DMS114 treated with DMSO at 0.1 percent for 48 hours (cell line): ENCODE measurements around the gene PUM1.
"Not testable (repeated sequence)": the region's sequence is repeated elsewhere in the genome, so short reads cannot be mapped to it uniquely, and the experiment has no call there.

ENCODE experiments used
- DNase-seq: peaks from one replicate; lab custom pipeline; 2025; ENCODE audit not compliant: unreplicated experiment; lab: John Stamatoyannopoulos, UW

PUM1 gene, protein sequence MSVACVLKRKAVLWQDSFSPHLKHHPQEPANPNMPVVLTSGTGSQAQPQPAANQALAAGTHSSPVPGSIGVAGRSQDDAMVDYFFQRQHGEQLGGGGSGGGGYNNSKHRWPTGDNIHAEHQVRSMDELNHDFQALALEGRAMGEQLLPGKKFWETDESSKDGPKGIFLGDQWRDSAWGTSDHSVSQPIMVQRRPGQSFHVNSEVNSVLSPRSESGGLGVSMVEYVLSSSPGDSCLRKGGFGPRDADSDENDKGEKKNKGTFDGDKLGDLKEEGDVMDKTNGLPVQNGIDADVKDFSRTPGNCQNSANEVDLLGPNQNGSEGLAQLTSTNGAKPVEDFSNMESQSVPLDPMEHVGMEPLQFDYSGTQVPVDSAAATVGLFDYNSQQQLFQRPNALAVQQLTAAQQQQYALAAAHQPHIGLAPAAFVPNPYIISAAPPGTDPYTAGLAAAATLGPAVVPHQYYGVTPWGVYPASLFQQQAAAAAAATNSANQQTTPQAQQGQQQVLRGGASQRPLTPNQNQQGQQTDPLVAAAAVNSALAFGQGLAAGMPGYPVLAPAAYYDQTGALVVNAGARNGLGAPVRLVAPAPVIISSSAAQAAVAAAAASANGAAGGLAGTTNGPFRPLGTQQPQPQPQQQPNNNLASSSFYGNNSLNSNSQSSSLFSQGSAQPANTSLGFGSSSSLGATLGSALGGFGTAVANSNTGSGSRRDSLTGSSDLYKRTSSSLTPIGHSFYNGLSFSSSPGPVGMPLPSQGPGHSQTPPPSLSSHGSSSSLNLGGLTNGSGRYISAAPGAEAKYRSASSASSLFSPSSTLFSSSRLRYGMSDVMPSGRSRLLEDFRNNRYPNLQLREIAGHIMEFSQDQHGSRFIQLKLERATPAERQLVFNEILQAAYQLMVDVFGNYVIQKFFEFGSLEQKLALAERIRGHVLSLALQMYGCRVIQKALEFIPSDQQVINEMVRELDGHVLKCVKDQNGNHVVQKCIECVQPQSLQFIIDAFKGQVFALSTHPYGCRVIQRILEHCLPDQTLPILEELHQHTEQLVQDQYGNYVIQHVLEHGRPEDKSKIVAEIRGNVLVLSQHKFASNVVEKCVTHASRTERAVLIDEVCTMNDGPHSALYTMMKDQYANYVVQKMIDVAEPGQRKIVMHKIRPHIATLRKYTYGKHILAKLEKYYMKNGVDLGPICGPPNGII

DNA sequence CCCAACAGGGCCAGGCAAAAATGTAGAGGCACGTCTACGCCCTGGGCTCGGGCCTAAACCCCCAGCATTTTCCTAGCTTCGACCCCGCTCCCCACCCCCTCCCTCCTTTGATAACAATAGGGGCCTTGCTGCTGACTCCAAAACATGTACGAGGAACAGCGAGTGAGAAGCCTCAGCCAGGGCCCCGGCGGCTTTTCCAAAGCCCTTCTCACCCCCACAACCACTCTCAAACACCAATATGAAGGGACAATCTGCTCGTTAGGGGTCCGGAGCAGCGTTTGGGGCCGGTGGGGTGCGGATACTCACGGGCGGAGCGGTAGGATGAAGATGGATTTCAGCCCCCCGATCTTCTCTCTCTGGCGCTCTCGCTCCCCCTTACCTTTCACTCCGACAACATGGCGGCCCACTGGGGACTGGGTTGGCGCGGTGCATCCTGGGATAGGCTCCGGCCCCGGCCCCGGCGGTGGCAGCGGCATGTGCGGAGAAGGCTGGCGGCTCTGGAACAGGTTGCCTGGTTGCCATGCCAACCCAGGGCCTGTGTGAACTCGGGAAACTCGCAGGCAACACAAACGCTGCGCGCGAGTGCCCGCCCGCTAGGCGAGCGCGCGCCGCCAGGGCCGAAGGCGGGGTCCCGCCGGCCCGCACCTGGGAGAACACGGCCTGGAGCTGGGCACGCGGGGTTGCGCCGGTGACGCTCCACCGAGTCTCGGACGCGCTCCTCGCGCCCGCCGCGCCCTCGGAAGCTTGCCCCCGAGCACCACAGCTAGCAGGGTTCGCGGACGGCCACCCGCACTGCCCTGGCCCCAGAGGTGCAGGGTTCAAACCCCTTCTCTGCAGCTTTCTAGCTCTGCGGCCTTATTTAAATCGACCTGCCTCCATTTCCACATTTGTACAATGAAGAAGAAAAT lies at the start of gene PUM1:
Gene PUM1, minus strand, starts transcription at position 408 of the 908 bp plus-strand sequence. CDS start 6,151 bp downstream, outside the sequence.
- peak; percentile 91 for DNase-seq

DNA sequence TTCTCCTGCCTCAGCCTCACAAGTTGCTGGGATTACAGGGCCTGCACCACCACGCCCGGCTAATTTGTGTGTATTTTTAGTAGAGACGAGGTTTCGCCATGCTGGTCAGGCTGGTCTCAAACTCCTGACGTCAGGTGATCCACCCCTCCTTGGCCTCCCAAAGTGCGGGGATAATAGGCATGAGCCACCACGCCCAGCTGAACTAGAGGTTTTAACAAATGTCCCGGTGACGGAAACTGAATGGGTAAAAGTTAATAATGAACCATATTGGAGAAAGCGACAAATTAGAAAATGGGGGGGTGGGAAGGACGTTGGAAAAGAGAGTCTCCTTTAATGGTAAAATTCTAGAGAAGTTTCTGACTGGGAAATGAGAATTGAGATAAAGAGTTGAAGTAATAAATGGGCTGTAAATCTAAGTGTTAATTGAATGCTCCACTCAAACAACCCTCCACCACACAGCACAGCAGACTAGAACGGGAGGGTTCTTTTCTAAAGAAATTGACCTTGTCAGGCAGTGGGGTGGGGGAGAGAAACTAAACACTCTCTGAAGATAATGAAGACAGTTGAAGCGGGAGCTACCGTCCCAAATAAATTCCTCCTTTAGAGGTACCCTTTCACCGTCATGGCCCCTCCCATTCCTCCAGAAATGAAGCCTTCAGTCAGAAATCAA lies 46.9 kb upstream of the PUM1 start:
- no peak for DNase-seq

DNA sequence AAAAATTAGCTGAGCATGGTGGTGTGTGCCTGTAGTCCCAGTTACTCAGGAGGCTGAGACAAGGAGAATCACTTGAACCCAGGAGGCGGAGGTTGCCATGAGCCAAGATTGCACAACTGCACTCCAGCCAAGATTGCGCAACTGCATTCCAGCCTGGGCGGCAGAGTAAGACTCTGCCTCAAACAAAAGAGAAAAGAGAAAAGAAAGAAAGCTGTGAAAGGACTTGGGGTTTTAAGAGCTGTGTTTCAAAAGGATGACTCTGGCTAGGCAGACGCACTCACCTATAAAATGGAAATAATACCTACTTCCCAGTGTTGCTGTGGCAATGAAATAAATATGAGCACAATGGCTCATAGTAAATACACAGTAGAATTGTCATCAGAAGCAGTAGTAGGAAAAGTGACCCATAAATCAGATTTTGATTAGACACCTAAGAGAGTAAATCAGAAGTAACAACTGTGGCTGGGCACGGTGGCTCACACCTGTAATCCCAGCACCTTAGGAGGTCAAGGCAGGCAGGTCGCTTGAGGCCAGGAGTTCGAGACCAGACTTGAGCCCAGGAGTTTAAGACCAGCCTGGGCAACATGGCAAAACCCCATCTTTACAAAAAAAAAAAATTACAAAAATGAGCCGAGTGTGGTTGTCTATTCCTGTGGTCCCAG lies 45.9 kb upstream of the PUM1 start:
- no peak for DNase-seq

DNA sequence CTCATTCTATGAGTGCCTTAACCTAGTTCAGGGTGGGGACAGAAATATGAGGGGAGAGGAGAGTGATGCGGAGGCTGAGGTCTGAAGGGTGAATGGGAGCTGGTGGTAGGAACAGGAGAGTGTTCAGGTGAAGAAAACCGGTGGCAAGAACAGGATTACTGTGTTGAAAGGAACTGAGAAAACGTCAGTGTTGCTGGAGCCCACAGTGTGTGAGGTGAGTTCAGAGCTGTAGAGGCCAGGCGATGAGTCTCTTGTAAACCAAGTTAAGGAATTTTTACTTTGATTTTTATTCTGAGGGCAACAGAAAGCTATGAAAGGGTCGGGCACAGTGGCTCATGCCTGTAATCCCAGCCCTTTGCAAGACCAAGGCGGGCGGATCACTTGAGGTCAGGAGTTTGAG lies 45.3 kb upstream of the PUM1 start:
- no peak for DNase-seq

DNA sequence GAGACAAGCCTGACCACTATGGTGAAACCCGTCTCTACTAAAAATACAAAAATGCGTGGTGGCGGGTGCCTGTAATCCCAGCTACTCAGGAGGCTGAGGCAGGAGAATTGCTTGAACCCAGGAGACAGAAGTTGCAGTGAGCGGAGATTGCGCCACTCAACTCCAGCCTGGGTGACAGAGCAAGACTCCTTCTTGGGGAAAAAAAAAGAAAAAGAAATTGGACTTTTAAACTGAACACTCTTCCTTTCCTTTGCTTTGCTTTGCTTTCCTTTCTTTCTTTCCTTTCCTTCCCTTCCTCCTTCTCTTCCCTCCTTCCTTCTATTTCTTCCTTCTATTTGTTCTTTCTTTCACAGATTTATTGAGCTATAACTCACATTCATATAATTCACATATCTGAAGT lies 43.3 kb upstream of the PUM1 start:
- no peak for DNase-seq

DNA sequence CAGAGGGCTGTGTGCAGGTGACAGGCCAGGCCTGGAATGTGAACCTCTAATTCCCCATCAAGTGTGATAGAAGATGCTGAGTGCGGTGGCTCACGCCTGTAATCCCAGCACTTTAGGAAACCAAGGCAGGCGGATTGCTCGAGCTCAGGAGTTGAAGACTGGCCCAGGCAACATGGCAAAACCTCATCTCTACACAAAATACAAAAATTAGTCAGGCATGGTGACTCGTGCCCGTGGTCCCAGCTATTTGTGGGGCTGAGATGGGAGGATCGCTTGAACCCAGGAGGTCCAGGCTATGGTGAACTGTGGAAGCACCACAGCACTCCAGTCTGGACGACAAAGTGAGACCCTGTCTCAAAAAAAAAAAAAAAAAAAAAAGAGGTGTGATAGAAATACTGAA lies 40.1 kb upstream of the PUM1 start:
- no peak for DNase-seq

DNA sequence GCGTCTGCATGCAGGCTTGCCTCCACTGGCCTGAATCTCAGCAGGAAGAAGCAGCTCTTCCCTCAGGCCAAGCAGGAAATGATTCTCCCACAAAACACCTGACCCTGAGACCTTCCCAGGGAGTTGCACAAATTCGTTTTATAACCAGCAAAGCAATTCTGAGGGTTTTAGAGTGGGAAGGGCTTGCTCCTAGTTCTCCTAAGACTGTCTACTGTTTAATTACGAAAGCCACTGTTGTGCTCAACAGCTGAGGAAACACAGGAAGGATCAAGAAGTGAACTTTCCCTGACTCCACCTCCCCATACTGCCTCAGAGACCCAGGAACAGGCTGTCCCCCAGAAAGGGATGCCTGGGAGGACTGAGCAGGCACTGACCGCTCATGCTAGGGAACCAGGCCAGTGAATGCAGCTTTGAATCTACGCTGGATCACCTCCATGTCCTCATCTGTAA lies 37.0 kb upstream of the PUM1 start:
- no peak for DNase-seq

DNA sequence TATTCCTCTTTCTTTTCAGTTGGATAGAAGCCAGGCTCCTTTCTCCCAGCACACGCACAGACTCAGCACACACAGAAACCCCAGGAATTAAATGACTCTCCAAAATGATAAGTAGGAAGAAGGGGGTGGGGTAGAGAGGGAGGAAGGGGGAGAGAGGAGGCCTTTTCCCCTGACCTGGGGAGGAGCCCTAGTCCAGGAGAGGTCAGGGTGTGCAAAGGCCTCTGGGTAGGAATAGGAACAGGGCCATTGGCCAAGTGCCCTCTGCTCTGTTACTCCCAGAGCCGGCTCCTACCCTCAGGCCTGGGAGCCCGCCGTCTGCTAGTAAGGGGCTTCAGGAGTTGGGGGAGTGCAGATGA lies 35.6 kb upstream of the PUM1 start:
- DNase-seq = no peak

DNA sequence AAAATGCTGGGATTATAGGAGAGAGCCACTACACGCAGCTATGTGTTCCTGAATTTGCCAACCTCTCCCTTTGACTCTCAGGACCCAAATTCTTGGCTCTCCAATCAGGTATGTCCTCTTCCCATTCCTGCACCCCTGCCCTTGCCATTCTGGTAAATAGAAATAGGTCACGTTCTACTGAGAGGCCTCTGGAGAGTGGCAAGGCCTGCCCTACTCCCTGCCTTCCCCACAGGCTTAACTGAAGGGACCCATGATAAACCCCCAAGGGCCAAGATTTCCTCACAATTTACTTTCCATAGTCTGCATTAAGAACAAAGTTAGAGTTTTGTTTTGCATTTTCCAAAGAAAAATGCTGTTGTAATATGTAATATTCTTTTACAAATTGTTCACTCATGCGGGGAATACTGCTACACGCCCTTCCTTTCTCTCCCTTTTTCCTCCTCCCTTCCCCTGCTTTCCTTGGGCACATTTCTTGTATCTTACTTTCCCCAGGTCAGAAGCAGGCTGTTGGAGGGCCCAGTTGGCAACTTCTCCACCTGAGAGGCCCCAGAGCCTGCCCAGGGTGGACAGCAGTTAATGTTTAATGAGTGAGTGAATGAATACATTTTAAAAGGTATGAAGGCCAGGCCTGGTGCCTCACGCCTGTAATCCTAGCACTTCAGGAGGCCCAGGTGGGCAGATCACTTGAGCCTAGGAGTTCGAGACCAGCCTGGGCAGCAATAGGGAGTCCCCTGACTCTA lies 33.9 kb upstream of the PUM1 start:
- DNase-seq = no peak

DNA sequence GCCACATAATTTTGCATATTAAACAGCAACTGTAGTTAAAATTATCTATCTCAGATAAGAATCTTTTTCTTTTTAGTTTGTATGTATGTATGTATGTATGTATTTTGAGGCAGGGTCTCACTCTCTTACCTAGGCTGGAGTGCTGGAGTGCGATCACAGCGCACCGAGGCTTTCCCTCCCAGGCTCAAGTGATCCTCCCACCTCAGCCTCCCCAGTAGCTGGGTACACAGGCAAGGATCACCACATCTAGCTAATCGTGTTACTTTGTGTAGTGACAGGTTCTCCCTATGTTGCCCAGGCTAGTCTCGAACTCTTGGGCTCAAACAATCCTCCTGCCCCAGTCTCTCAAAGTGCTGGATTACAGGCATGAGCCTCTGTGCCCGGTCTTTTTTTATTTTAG lies 30.5 kb upstream of the PUM1 start:
- no peak for DNase-seq

DNA sequence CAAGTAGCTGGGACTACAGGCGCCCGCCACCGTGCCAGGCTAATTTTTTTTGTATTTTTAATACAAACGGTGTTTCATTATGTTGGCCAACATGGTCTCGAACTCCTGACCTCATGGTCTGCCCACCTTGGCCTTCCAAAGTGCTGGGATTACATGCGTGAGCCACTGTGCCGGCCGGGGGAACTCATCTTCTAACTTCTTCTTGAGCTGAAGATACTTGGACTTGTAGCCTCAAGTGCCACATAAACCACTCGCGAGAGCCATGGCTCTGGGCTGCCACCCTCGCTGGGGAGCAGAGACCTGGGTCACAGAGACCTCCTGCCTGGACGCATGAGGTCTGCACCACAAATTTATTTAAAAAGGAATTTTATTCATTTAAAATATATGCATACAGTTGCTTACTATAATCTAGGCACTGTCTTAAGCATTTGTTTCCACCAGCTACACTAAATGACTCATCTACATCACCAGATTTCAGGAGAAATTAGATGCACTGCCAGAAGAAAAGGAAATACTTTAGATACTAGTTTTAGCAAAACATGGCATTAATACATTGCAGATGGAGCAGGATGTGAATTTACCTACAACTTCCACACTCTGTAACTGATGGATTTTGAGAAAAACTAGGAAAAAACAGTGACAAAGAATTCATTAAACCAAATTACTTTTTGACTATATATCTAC lies 29.9 kb upstream of the PUM1 start:
- no peak for DNase-seq

DNA sequence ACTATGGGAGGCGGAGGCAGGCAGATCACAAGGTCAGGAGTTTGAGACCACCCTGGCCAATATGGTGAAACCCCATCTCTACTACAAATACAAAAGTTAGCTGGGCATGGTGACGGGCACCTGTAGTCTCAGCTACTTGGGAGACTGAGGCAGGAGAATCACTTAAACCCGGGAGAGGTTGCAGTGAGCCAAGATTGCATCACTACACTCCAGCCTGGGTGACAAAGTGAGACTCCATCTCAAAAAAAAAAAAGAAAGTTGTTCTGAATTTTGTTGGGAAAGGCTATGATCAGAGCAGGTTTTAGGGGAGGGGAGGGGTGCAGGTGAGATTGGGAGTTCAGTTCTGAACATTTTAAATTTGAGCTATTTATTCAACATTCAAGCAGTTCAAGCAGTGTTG lies 22.6 kb upstream of the PUM1 start:
- not testable (repeated sequence) for DNase-seq

DNA sequence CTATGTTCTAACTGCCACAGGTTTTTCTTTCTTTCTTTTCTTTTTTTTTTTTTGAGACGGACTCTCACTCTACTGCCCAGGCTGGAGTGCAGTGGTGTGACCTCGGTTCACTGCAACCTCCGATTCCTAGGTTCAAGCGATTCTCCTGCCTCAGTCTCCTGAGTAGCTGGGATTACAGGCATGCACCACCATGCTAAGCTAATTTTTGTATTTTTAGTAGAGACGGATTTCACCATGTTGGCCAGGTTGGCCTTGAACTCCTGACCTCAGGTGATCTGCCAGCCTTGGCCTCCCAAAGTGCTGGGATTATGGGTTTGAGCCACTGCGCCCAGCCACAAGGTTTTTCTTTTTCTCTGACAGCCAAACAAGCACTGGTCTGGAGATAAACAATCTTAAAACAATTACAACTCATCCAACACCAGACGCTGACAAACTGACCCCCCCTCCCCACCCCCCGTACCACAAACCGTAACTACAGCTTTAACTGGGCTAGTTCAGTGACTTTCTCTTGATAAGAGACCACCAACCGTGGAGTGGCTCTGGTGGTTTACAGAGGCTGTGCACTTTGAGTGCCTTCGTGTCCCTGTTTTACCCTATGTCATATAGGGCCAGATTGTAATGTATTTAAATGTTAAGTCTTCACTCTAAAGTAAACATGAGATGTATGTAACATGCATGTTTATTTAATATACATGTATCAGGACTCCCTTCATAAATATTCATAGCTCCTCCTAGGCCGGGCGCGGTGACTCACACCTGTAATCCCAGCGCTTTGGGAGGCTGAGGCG lies 19.5 kb upstream of the PUM1 start:
- no peak for DNase-seq

DNA sequence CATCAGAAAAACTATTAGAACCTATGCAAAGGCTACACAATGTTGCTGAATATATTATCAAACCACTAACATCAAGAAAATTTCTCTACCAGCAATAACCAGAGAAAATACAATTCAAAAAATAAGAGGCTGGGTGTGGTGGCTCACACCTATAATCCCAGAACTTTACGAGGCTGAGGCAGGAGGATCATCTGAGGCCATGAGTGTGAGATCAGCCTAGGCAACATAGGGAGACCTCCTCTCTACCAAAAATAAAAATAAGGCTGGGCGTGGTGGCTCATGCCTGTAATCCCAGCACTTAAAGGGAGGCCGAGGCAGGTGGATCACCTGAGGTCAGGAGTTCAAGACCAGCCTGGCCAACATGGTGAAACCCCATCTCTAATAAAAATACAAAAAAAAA lies 16.9 kb upstream of the PUM1 start:
- DNase-seq = no peak

DNA sequence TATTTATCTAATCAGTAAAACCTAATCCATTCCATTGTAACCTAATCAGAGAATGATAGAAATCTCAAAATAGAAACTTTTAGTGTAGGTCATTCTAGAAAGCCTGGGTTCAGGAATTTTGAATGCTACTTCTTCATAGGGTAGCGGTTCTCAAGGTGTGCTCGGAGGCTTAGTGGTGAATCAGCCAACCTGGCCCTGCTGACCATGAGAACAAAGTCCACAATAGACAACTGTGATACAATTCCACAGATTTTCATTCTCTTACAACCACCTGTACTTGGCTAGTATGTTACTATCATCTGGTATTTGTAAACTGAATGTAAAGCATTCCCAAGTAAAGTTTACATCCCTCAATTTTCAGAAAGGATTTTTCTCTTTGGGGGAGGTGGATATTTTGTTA lies 7.5 kb upstream of the PUM1 start:
- DNase-seq = no peak

DNA sequence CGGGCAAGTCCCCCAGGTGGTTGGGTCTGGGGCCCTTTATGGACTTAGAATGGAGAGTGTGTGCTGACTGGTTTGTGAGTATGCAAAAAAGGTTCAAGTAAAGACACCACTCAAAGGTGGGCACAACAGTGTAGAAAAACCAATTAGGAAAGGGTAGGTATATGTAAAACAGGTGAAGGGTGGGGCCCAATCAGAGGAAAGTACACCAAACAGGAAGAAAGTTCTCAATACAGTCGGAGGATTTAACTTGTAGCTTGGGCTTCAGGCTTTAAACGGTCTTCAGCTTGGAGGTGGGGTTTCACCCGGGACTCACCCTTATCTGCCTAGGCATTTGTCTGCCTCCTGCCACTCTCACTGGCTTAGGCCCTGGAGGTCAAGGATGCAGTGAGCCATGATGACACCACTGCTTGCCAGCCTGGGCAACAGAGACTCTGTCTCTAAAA lies 6.8 kb upstream of the PUM1 start:
- DNase-seq = no peak

DNA sequence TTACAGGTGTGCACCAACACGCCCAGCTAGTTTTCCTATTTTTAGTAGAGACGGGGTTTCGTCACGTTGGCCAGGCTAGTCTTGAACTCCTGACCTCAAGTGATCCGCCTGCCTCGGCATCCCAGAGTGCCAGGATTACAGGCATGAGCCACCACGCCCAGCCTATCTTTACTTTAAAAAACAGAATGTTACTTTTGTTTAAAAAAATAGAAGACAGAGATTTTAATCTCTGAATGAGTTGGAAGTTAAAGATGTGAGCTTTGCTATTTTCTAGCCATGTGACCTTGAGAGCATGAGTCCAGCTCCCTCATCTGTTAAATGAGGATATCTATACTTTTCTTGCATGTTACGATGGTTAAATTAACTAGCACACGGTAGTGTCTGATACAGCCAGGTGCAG lies 3.9 kb upstream of the PUM1 start:
- DNase-seq = no peak
